Stimulated activated CD4-positive, alpha-beta T cell treated with anti-CD3 and anti-CD28 coated beads, Interleukin-4, amount 100 ng/mL, for 1 hour (primary cell): ENCODE data around the gene ARFGAP3.

Experiments
- DNase-seq: peaks from one replicate; pipeline ENCODE4 v3.0.0-alpha.2; 2020

ARFGAP3 gene

GRCh38 chr22:42814616-42815015 is 42.5 kb downstream of the ARFGAP3 start:
- no peak for DNase-seq

DNA sequence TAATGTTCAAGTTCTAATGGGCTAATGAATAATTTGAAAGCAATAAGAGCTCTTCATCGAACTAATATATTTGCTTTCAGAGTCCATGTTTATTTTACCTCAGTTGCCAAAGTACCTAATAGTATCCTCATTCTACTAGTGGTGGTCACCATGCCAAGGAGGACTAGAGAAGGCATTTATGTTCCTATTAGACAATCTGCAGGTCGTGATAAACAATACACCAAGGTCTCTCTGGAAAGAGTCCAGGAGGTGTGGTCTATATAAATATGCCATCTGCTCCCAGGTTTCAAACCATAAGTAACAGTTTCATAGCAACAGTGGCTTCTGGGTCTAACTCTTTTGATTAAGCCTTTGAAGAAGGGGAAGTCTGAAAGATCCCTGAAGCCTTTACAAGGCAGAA is 42.9 kb downstream of the ARFGAP3 start:
- DNase-seq: no peak

GRCh38 chr22:42813501-42813900 is 43.6 kb downstream of the ARFGAP3 start:
- no peak for DNase-seq

DNA sequence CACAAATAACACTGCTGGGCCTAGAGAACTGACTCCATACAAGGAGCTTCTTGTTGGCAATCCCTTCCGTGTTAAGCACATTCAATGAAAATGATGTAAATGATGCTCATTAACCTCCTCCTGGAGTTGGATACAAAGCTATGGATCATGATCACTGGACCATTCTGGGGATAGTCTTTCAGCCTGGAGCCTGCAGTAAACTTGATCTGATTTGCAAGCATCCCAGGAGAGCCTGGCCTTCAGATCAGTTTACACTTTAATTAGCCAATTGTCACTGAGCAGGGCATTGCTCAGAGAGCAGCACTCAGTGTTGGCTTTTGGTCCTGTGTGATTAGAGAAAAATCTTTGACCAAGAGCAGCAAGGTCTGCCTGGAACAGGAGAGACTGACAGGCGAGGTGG is 45.6 kb downstream of the ARFGAP3 start:
- DNase-seq: no peak

- DNase-seq: no peak
Measured at GRCh38 chr22:42808521-42808920, 48.6 kb downstream of the ARFGAP3 start.

- no peak for DNase-seq
Measured at GRCh38 chr22:42807185-42807584, 49.9 kb downstream of the ARFGAP3 start.

DNA sequence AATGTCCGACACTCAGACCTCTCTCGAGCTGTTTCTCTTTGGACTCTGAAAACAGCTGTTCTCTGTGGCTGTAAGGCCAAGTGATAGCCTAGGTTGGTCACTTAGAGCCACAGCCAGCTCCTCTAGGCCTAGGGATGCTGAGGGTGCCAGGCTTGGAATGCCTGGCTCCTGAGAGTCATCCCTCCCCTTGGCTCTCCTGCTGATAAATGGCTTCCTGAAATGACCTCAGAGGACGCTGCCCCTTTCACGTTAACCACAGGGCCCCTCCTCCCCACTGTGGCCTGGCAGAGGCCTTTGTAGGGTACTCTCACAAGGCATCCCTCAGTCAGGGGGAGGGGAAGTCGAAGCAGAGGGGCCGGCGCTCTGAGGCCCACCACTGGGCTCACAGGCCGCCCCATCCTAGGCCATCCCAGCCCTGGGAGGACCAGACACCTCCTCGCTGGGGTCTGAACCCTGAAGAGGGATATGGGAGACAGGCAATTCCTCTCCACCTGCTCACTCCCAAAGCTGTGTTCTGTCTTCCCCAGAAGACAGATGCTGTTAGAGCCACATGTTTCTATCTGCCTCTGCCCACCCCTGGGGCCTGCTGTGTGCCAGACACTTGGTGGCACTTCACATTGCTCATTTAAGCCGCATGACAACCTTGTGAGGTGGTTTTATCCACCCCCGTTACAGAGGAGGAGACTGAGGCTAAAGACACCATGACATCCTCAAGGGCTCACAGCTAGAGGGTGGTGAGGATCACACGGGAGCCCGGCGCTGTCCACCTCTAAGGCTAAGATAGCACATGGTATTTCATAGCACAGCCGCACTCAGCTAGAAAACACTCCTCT is 50.9 kb downstream of the ARFGAP3 start:
- no peak for DNase-seq

GRCh38 chr22:42805016-42805997 is 51.8 kb downstream of the ARFGAP3 start:
- no peak for DNase-seq

DNA sequence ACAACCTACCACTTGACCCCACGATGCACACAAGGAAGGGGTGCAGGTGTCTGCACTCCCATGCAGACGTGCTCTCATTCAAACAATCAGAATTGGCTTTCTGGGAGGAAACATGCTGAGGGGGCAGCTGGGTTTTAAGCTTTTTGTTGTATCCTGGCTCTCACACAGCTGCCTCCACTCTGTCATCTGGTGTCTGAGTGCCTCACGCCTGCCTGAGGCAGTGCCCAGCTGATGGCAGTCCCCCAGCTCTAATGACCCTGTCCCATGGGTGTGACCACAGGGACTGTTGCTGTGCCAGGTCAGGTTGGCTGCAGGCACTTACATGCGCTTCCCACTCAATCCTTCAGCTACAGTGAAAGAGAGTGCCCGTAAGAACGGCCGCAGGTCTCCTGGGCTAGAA is 53.7 kb downstream of the ARFGAP3 start:
- DNase-seq: no peak

GRCh38 chr22:42801252-42802080 is 55.6 kb downstream of the ARFGAP3 start:
- DNase-seq: no peak

DNA sequence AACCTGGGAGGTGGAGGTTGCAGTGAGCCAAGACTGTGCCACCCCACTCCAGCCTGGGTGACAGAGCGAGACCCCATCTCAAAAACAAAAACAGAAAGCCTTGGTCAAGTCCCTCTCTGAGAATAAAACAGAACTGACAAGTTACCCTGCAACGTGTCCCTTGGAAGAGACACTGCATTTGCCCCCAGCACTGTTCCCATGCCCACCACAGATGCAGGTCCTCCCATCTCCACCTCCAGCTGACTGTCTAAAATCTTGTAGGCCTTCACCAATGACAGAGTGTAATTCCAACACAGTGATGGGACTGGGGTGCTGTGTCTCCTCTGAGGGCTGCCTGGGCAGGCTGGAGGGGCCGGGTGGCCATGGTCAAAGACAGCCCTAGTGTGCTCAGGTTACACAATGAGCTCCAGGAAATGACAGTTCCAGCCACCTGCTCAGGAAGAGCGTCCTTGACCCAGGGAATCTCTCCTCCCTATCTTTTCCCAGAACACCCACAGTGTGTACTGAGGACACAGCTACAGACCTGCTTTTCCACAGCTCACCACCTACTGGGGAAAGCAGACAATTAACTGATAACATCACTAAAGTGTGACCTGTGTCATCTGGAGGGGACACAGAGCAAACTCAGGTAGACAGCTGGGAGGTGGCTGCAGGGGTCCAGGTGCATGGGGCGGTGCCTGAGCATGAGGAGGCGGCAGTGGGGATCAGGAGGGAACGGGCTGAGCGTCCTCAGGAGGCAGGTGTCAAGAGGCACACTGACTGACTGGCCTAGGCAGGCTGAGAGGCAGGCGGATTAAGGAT is 56.4 kb downstream of the ARFGAP3 start:
- no peak for DNase-seq

GRCh38 chr22:42799461-42800405 is 57.3 kb downstream of the ARFGAP3 start:
- DNase-seq: no peak

- DNase-seq: no peak
Measured at GRCh38 chr22:42799061-42799460, 58.0 kb downstream of the ARFGAP3 start.

DNA sequence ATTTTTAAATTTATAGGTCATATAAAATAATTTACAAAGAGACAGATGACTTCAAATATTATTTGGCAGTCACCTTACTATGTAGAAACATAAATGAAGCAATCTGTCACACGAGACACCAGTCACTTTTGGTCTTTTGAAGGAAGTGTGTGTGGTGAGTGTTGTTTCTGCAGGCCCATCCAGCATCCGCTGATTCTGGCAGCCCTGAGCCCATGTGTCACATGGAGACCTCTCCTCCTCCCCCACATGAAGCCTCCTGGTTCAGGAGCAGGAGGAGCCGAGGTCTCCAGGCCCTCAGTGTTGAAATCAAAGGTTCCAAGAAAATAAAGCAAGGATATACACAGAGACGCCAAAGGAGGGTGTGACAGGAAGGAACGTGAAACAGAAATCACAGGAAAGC is 60.1 kb downstream of the ARFGAP3 start:
- DNase-seq: no peak

GRCh38 chr22:42796081-42796480 is 61.0 kb downstream of the ARFGAP3 start:
- no peak for DNase-seq

DNA sequence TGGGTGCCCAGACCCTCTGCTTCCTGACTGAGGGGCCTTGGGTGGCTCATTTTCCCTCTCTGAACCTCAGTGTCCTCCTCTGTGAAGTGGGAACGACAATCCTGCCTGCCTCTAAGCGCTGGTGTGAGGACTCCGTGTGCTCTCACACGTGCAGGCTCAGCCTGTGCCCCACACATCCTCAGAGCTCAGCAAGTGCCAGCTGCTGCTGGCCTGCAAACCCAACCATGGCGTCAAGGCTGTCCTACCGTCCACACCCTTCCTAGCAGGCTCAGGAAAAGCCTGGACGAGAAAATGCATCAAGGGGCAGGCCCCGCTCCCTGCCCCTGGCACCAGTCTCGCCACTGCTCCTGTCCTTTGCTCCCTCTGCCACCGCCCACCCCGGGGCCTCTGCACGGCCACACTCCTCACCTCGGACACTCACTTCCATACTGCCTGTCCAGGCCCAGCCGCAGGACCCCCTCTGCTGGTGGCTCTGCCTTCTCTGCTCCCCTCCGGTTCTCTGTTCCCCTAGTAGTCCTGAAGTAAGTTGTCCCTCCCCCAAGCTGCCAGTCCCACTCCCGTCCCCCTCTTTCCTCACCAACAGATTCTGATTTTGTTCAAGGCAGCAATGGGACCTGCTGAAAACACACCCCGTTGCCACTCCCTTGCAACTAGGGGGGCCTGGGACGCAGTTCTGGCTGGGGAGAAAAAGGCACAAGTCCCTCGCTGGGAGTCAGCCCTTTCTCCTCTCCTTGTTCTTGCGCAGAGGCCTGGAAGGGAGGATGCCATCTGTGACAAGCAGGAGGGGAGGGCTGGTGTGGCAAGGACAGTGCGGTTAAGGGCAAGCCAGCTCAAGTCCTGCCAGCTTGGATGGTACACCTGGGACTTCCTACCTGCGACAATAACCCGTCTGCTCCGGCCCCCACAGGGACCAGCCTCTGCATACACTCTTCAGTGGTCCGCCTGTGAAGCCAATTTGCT is 62.2 kb downstream of the ARFGAP3 start:
- no peak for DNase-seq

DNA sequence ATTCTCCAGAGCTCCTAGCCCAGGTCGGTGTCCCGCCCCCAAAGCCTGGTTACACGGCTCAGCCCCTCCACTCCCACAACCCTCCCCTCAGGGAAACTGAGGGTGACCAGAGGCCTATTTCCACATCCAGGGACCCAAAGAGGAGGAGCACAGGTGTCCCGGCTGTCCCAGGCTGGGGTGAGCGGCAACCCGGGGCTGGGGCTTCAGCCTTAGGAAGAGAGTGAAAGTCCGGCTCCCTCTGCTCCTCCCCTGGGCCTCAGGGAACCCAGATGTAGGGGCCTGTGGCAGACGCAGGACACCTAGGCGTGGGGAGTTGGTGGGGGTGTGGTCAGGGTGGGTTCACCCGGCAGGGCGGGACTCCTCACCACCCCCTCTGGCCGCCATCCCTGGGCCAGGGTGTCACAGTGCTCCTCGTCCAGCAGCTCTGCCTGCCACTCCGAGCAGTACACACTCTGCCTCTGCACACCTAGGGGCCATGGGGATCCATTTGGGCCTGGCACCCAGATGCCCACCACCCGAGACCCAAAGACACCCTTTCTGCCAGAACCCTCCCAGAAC is 63.1 kb downstream of the ARFGAP3 start:
- no peak for DNase-seq

DNA sequence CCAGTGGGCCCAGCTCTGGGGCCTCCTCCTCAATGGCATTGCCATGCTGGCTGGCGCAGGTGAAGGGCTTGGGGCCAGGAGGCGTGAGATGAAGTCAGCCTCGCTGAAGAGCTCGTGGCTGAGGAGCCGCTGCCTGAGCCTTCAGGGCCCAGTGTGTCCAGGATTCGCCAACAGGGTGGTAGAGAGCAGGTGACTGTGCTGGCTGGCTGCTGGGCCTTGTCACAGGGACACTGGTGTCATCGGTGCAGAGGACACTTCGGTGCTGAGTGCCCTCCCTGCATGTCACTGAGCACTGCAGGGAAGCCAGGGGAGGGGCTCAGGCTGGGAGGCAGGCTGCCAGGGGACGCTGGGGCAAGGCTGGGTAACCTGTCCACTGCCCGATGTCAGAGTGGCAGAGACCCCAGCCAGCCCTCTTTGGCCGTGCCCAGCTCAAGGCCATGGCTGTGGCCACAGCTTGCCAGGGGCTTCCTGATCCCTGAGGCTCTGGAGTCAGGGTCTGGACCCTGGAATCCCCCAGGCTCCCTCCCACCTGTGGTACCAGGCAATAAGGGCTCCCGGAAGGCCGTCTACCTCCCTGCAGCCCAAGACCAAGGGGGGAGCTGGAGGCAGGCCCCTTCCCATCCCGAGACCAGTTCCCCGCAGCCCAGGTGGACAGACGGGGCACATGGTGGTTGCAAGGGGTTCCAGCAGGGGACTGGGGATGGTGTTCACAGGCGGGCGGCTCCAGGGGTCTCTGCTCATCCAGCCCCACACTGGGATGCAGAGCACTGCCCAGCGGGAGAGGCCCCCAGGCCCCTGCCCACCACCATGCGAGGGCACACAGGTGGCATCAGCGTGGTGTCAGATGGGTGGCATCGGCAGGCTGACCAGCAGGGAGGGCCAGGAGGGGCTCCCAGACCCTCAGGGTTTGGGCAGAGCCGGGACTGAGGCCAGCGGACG is 63.9 kb downstream of the ARFGAP3 start:
- DNase-seq: no peak
